Prostate gland (tissue), 2 donors: ENCODE data around the gene PTPRO. TPM values are rescaled to one million over a fixed set of nuclear protein-coding genes. Genes with fewer than 3 reads are reported as not detected.

Experiments used
- DNase-seq: peaks from one replicate; pipeline ENCODE4 v3.0.0-alpha.2; 2019; ENCODE audit warnings: low spot score
- H3K27ac ChIP-seq, 2 donors: fragments of 200-600 bp; sonication (generic); 2 replicates each; pipeline ENCODE4 v1.5.1; 2017 to 2019
- H3K27me3 ChIP-seq: fragments of 200-600 bp; sonication (generic); replicated peaks from 2 replicates; pipeline ENCODE4 v1.5.1; 2019; ENCODE audit not compliant: insufficient read depth
- H3K36me3 ChIP-seq, 2 donors: fragments of 200-600 bp; sonication (generic); 1 replicate in 1 of 2; 2 replicates in 1 of 2; pipeline versions ENCODE4 v1.5.1 to v1.8.1; 2017 to 2019
- H3K4me1 ChIP-seq: fragments of 200-600 bp; sonication (generic); replicated peaks from 2 replicates; pipeline ENCODE4 v1.5.1; 2019
- H3K4me3 ChIP-seq, 2 donors: fragments of 200-600 bp; sonication (generic); 2 replicates each; pipeline ENCODE4 v1.5.1; 2017 to 2019
- H3K9me3 ChIP-seq: fragments of 200-600 bp; sonication (generic); 2 replicates; pipeline ENCODE4 v1.5.1; 2017
- POLR2A ChIP-seq: fragments of 450-650 bp; IDR thresholded peaks from one replicate; pipeline ENCODE4 v1.6.1; 2016; ENCODE audit warnings: antibody characterized with exemption, mild to moderate bottlenecking
- POLR2AphosphoS5 ChIP-seq: sonication (generic); formaldehyde crosslinking; IDR thresholded peaks from one replicate; pipeline ENCODE4 v1.6.1; 2017; ENCODE audit warnings: antibody characterized with exemption
- WGBS: methylation state at CpG from one replicate; pipeline ENCODE4 v1.1.5; 2018; 5-methylcytosine and 5-hydroxymethylcytosine counted together
- intact Hi-C: fragments of 100-400 bp; cut with DNase I; formaldehyde crosslinking; loops from one replicate; pipeline ENCODE4 v1.14.2; 2022
- total RNA-seq, 2 donors: library from RNA; depleted of rRNA; stranded (reverse); fragments of >200 nt; gene quantifications; one replicate each; pipeline ENCODE4 v1.1.0, GENCODE V29; 2016
- TF ChIP-seq, protein P1 (sequence below), 4 experiments: fragments of 200-600 bp in 2 of 4; fragments of 450-650 bp in 2 of 4; sonication (generic) in 2 of 4; IDR thresholded peaks; 1 replicate in 3 of 4; 2 replicates in 1 of 4; pipeline ENCODE4 v1.5.1; 2016 to 2019; ENCODE audit warnings: antibody characterized with exemption in 4 of 4, mild to moderate bottlenecking in 2 of 4, moderate library complexity in 2 of 4

The PTPRO gene
- total RNA-seq, 2 donors from 2014 or later: 0.55 to 1.4 TPM

DNA sequence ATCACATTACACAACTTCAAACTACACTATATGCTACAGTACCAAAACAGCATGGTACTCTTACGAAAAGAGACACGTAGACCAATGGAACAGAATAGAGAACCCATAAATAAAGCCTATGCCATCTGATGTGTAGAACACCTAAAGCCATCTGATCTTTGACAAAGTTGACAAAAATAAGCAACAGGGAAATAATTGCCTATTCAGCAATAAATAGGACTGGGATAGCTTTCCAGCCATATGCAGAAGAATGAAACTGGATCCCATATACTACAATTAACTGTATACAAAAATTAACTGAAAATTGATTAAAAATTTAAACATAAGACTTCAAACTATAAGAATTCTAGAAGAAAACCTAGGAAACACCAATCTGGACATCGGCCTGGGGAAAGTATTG lies 120.7 kb downstream of the PTPRO start:
- Histone ChIP-seq H3K4me3 (no peak overlapping the region), H3K4me1 (no peaks in the 10 kb centered on the region), H3K9me3 (no peaks in the 10 kb centered on the region), H3K27me3 (no peaks in the 10 kb centered on the region), H3K36me3 (no peaks in the 10 kb centered on the region), H3K27ac (no peak overlapping the region)
- DNase-seq: no peak
- WGBS: 96% methylated on average over 3 of the region's 3 CpGs
- intact Hi-C loops: no loop called here
- TF ChIP-seq POLR2A (no peak), POLR2AphosphoS5 (no peak)
- TF ChIP-seq, protein P1, sequence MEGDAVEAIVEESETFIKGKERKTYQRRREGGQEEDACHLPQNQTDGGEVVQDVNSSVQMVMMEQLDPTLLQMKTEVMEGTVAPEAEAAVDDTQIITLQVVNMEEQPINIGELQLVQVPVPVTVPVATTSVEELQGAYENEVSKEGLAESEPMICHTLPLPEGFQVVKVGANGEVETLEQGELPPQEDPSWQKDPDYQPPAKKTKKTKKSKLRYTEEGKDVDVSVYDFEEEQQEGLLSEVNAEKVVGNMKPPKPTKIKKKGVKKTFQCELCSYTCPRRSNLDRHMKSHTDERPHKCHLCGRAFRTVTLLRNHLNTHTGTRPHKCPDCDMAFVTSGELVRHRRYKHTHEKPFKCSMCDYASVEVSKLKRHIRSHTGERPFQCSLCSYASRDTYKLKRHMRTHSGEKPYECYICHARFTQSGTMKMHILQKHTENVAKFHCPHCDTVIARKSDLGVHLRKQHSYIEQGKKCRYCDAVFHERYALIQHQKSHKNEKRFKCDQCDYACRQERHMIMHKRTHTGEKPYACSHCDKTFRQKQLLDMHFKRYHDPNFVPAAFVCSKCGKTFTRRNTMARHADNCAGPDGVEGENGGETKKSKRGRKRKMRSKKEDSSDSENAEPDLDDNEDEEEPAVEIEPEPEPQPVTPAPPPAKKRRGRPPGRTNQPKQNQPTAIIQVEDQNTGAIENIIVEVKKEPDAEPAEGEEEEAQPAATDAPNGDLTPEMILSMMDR (IDR thresholded peaks at IDR 0.05): no peak

DNA sequence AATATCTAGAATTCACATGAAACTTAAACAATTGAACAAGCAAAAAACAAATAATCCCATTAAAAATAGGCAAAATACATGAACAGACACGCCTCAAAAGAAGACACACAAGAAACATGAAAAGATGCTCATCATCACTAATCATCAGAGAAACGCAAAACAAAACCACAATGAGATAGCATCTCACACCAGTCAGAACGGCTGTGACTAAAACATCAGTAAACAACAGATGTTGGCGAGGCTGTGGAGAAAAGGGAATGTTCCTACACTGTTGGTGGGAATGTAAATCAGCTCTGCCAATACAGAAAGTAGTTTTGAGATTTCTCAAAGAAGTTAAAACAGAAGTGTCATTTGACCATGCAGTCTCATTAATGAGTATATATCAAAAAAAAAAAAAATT lies 121.3 kb downstream of the PTPRO start:
- Histone ChIP-seq H3K4me1 (no peaks in the 10 kb centered on the region), H3K36me3 (no peaks in the 10 kb centered on the region), H3K27me3 (no peaks in the 10 kb centered on the region), H3K9me3 (no peaks in the 10 kb centered on the region), H3K27ac (no peak overlapping the region), H3K4me3 (no peak overlapping the region)
- 35% methylated on average over 4 of the region's 4 CpGs for WGBS
- intact Hi-C loops: no loop called here
- TF ChIP-seq, protein P1 (IDR thresholded peaks at IDR 0.05): no peak
- TF ChIP-seq POLR2AphosphoS5 (no peak), POLR2A (no peak)
- no peak for DNase-seq

DNA sequence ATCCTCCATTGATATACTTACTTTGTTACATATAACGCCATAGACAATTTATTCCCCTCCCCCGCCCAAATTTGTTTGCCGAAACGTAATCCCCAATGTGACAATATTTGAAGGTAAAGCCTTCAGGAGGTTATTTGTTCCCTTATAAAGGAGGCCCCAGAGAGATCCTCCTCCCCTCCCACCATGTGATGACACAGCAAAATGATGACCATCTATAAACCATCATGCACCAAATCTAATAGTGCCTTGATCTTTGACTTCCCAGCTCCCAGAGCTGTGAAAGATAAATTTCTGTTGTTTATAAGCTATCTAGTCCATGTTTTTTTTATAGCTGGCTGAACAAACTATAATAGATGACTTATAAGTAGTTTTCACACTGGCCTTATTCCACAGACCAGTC lies 122.2 kb downstream of the PTPRO start:
- 92% methylated on average over 4 of the region's 4 CpGs for WGBS
- Histone ChIP-seq H3K4me1 (no peaks in the 10 kb centered on the region), H3K9me3 (no peaks in the 10 kb centered on the region), H3K4me3 (no peak overlapping the region), H3K36me3 (no peaks in the 10 kb centered on the region), H3K27ac (no peak overlapping the region), H3K27me3 (no peaks in the 10 kb centered on the region)
- no peak for DNase-seq
- TF ChIP-seq, protein P1 (IDR thresholded peaks at IDR 0.05): no peak
- TF ChIP-seq POLR2A (no peak), POLR2AphosphoS5 (no peak)
- intact Hi-C loops: no loop called here

GRCh38 chr12:15446807-15447206 lies 124.5 kb downstream of the PTPRO start:
- TF ChIP-seq POLR2AphosphoS5 (no peak), POLR2A (no peak)
- TF ChIP-seq, protein P1 (IDR thresholded peaks at IDR 0.05): no peak
- no peak for DNase-seq
- Histone ChIP-seq H3K36me3 (no peaks in the 10 kb centered on the region), H3K27me3 (no peaks in the 10 kb centered on the region), H3K27ac (no peak overlapping the region), H3K9me3 (no peaks in the 10 kb centered on the region), H3K4me3 (no peak overlapping the region), H3K4me1 (no peaks in the 10 kb centered on the region)
- WGBS: 77% methylated on average over 4 of the region's 4 CpGs
- intact Hi-C loops: no loop called here

DNA sequence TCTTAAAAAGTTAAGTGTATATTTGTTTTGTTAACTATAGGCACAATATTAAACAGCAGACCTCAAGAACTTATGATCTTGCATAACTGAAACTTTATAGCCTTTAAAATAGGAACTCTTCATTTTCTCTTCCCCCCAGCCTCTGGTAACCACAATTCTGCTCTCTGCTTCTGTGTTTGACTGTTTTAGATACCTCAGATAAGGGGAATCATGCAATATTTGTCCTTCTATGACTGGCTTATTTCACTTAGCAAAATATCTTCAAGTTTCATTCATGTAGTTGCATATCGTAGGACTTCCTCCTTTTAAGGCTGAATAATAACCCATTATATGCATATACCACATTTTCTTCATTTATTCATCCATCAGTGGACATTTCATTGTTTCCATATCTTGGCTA lies 131.3 kb downstream of the PTPRO start:
- Histone ChIP-seq H3K27me3 (no peaks in the 10 kb centered on the region), H3K9me3 (no peaks in the 10 kb centered on the region), H3K36me3 (no peaks in the 10 kb centered on the region), H3K4me3 (no peak overlapping the region), H3K27ac (no peak overlapping the region), H3K4me1 (no peaks in the 10 kb centered on the region)
- DNase-seq: no peak
- TF ChIP-seq, protein P1 (IDR thresholded peaks at IDR 0.05): no peak
- TF ChIP-seq POLR2A: no peak
- no peak for TF ChIP-seq POLR2AphosphoS5
- intact Hi-C loops: no loop called here
- WGBS: 31% methylated on average over 1 of the region's 1 CpG
